HepG2 (cell line): ENCODE results near the gene SSNA1. TPM values are rescaled to one million over a fixed set of nuclear protein-coding genes. Genes with fewer than 3 reads are reported as not detected.
A peak's percentile ranks its signal among the peaks of the same experiment; 100 is the strongest.

Experiments
- ATF6 ChIP-seq: sonication (generic); formaldehyde crosslinking; conservative IDR thresholded peaks from 2 replicates; pipeline ENCODE4 v1.4.0; 2020; ENCODE audit warnings: missing genetic modification reagents
- ATM ChIP-seq: fragments of 450-650 bp; IDR thresholded peaks from 2 replicates; pipeline ENCODE4 v1.7.1; 2017; ENCODE audit warnings: mild to moderate bottlenecking, borderline replicate concordance
- BHLHE40 ChIP-seq: IDR thresholded peaks from 2 replicates; pipeline ENCODE4 v1.6.1; 2011; ENCODE audit warnings: low read length, improper control_type of control experiment
- CEBPG ChIP-seq: IDR thresholded peaks from 2 replicates; pipeline ENCODE4 v1.6.1; 2016
- CSRNP1 ChIP-seq: sonication (generic); formaldehyde crosslinking; IDR thresholded peaks from 2 replicates; pipeline ENCODE4 v1.8.1; 2023; ENCODE audit warnings: mild to moderate bottlenecking, missing genetic modification reagents
- HNRNPK ChIP-seq: fragments of 200-400 bp; formaldehyde crosslinking; IDR thresholded peaks from 2 replicates; pipeline ENCODE4 v1.6.1; 2018; ENCODE audit warnings: low read length, low read depth, moderate library complexity, mild to moderate bottlenecking; ENCODE audit not compliant: poor library complexity, severe bottlenecking
- IRF2 ChIP-seq: IDR thresholded peaks from 2 replicates; pipeline ENCODE4 v1.6.1; 2018; ENCODE audit warnings: missing genetic modification reagents, missing compliant biosample characterization
- MAZ ChIP-seq, 2 experiments: sonication (generic) in 1 of 2; formaldehyde crosslinking in 1 of 2; IDR thresholded peaks; 2 replicates each; pipeline versions ENCODE4 v1.5.0 to v1.6.1; 2012 to 2020; ENCODE audit warnings: low read depth in 2 of 2, mild to moderate bottlenecking in 2 of 2, borderline replicate concordance in 1 of 2, improper control_type of control experiment in 1 of 2, low read length in 1 of 2, missing genetic modification reagents in 1 of 2, moderate library complexity in 1 of 2
- MED1 ChIP-seq: sonication (generic); formaldehyde crosslinking; IDR thresholded peaks from 2 replicates; pipeline ENCODE4 v1.4.0; 2020; ENCODE audit warnings: missing genetic modification reagents
- MYPOP ChIP-seq: sonication (generic); formaldehyde crosslinking; IDR thresholded peaks from 2 replicates; pipeline ENCODE4 v1.8.1; 2023; ENCODE audit warnings: mild to moderate bottlenecking, moderate library complexity, missing genetic modification reagents
- RFX5 ChIP-seq: IDR thresholded peaks from 2 replicates; pipeline ENCODE4 v1.6.1; 2011; ENCODE audit warnings: low read depth, low read length, improper control_type of control experiment
- RFXAP ChIP-seq: sonication (generic); formaldehyde crosslinking; IDR thresholded peaks from 2 replicates; pipeline ENCODE4 v1.4.0; 2020; ENCODE audit warnings: missing genetic modification reagents, borderline replicate concordance
- SP140L ChIP-seq: sonication (generic); formaldehyde crosslinking; IDR thresholded peaks from 2 replicates; pipeline ENCODE4 v1.4.0; 2020; ENCODE audit warnings: missing genetic modification reagents, borderline replicate concordance
- SP5 ChIP-seq: IDR thresholded peaks from 2 replicates; pipeline ENCODE4 v1.6.1; 2016; ENCODE audit warnings: low read depth, borderline replicate concordance
- TBX3 ChIP-seq: fragments of 450-650 bp; IDR thresholded peaks from 2 replicates; pipeline ENCODE4 v1.6.1; 2017; ENCODE audit warnings: antibody characterized with exemption, mild to moderate bottlenecking, inconsistent platforms, borderline replicate concordance
- TOE1 ChIP-seq: sonication (generic); formaldehyde crosslinking; IDR thresholded peaks from 2 replicates; pipeline ENCODE4 v1.4.0; 2020; ENCODE audit warnings: mild to moderate bottlenecking, missing genetic modification reagents
- ZFP36L1 ChIP-seq: sonication (generic); formaldehyde crosslinking; IDR thresholded peaks from 2 replicates; pipeline ENCODE4 v1.8.0; 2022; ENCODE audit warnings: mild to moderate bottlenecking, missing genetic modification reagents, moderate library complexity
- ZFYVE20 ChIP-seq: sonication (generic); formaldehyde crosslinking; IDR thresholded peaks from 2 replicates; pipeline ENCODE4 v1.8.0; 2023; ENCODE audit warnings: low read depth, mild to moderate bottlenecking, moderate library complexity, missing genetic modification reagents, borderline replicate concordance
- ZNF33A ChIP-seq: sonication (generic); formaldehyde crosslinking; IDR thresholded peaks from 2 replicates; pipeline ENCODE4 v1.5.1; 2020; ENCODE audit warnings: missing genetic modification reagents, mild to moderate bottlenecking, moderate library complexity, borderline replicate concordance
- ZNF367 ChIP-seq: sonication (generic); formaldehyde crosslinking; IDR thresholded peaks from 2 replicates; pipeline ENCODE4 v1.4.0; 2020; ENCODE audit warnings: missing genetic modification reagents, borderline replicate concordance
- ZNF782 ChIP-seq: sonication (generic); formaldehyde crosslinking; IDR thresholded peaks from 2 replicates; pipeline ENCODE4 v1.4.0; 2020; ENCODE audit warnings: missing genetic modification reagents, mild to moderate bottlenecking, borderline replicate concordance
- polyA plus RNA-seq, 8 experiments: library from polyadenylated mRNA; depleted of rRNA in 3 of 8; stranded (reverse) in 7 of 8; unstranded in 1 of 8; fragments of >200 nt; fragmentation: Illumina TruSeq in 4 of 8; extraction: Trizol in 4 of 8; gene quantifications; 2 replicates each; pipeline versions ENCODE4 v1.2.1 to v1.2.3, GENCODE V29; 2011 to 2016; ENCODE audit warnings: low read depth in 4 of 8, missing spikeins in 1 of 8, mixed read lengths in 1 of 8; ENCODE audit not compliant: insufficient read depth in 1 of 8
- total RNA-seq, 5 experiments: library from RNA; depleted of rRNA; stranded (reverse); fragments of >200 nt; fragmentation: Illumina TruSeq; extraction: Trizol; gene quantifications; 2 replicates each; pipeline ENCODE4 v1.2.3, GENCODE V29; 2016; ENCODE audit warnings: low read depth in 1 of 5
- TF ChIP-seq, protein P1 (sequence below): sonication (generic); formaldehyde crosslinking; IDR thresholded peaks from 2 replicates; pipeline ENCODE4 v1.5.1; 2020; ENCODE audit warnings: missing genetic modification reagents, mild to moderate bottlenecking, borderline replicate concordance
- TF ChIP-seq, protein P2 (sequence below): sonication (generic); formaldehyde crosslinking; IDR thresholded peaks from 2 replicates; pipeline ENCODE4 v1.8.1; 2023; ENCODE audit warnings: missing genetic modification reagents, mild to moderate bottlenecking, borderline replicate concordance

Gene SSNA1
- total and polyA plus RNA-seq, 2 of the 13 experiments (the other 11 are each of a cell fraction or from before 2014, with no cell fraction given) = 35.9 to 49.4 TPM

GRCh38 chr9:137188490-137189296 lies at the start of gene SSNA1, which contains the start of gene ANAPC2 (continued):
- no peak; the same call in 1 of the 2 replicates for TF ChIP-seq ATF6
- TF ChIP-seq MYPOP (CRISPR knock-in tag) = peak; percentile 90
- no peak; the same call in 1 of the 2 replicates for TF ChIP-seq MAZ (IDR thresholded peaks at IDR 0.05; ENCODE audit: borderline replicate concordance, low read depth, low read length)
- peak; percentile 85 for TF ChIP-seq MAZ (CRISPR knock-in tag; IDR thresholded peaks at IDR 0.05; ENCODE audit: low read depth)
- TF ChIP-seq TBX3 = no peak
- TF ChIP-seq RFX5 = 0 out of 2 replicates have a peak, but pooled peaks have one; percentile 46
- TF ChIP-seq SP140L = no peak
- TF ChIP-seq ZNF782 = no peak
- no peak for TF ChIP-seq ZNF33A
- no peak for TF ChIP-seq ATM
- TF ChIP-seq, protein P1, sequence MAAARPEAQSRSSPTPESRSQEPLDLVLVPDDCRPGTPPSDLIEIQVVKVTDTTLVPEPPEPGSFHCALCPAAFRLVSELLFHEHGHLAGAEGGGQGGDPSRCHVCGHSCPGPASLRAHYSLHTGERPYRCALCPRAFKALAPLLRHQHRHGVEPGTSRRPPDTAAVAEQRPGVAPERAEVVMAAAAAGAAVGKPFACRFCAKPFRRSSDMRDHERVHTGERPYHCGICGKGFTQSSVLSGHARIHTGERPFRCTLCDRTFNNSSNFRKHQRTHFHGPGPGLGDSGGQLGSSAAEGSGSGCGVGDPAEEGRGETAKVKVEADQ = peak; percentile 95
- no peak for TF ChIP-seq ZFP36L1
- peak; percentile 39 for TF ChIP-seq HNRNPK
- peak; percentile 64; the same call in 1 of the 2 replicates for TF ChIP-seq RFXAP (CRISPR knock-in tag)
- TF ChIP-seq BHLHE40 = peak; percentile 93
- TF ChIP-seq IRF2 = peak; percentile 92
- TF ChIP-seq ZNF367 = no peak
- TF ChIP-seq ZFYVE20 (CRISPR knock-in tag) = no peak
- no peak for TF ChIP-seq TOE1 (CRISPR knock-in tag)
- TF ChIP-seq MED1 (CRISPR knock-in tag) = peak; percentile 80
- peak; percentile 30 for TF ChIP-seq CEBPG
- TF ChIP-seq, protein P2, sequence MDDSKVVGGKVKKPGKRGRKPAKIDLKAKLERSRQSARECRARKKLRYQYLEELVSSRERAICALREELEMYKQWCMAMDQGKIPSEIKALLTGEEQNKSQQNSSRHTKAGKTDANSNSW = no peak
- TF ChIP-seq SP5 (CRISPR knock-in tag) = peak; percentile 20; the same call in 1 of the 2 replicates
- TF ChIP-seq CSRNP1 = peak; percentile 76; the same call in 1 of the 2 replicates
